Cardiac muscle cell (in vitro differentiated cells and primary cell): ENCODE data around the gene SLC17A2. TPM values are rescaled to one million over a fixed set of nuclear protein-coding genes. Genes with fewer than 3 reads are reported as not detected.

ENCODE experiments used
- DNase-seq, 2 donors: peaks; one replicate each; pipeline versions ENCODE4 v3.0.0 to v3.0.0-alpha.2; 2010 to 2017; ENCODE audit warnings: low read depth in 1 of 2, low spot score in 1 of 2
- H3K27ac ChIP-seq: fragments of 200-600 bp; sonication (generic); 2 replicates; pipeline ENCODE4 v1.5.1; 2016
- H3K27me3 ChIP-seq: fragments of 200-600 bp; sonication (generic); 2 replicates; pipeline ENCODE4 v1.6.0; 2016; ENCODE audit warnings: control low read depth
- H3K36me3 ChIP-seq: fragments of 200-600 bp; sonication (generic); 2 replicates; pipeline ENCODE4 v1.5.1; 2016; ENCODE audit warnings: control low read depth
- H3K4me1 ChIP-seq: fragments of 200-600 bp; sonication (generic); 2 replicates; pipeline ENCODE4 v1.8.1; 2017; ENCODE audit warnings: low read depth, mild to moderate bottlenecking, mixed run types
- H3K4me3 ChIP-seq: fragments of 200-600 bp; sonication (generic); 2 replicates; pipeline ENCODE4 v1.5.1; 2016; ENCODE audit warnings: mild to moderate bottlenecking
- H3K9me3 ChIP-seq: fragments of 200-600 bp; sonication (generic); 2 replicates; pipeline ENCODE4 v1.5.1; 2017; ENCODE audit warnings: low read depth, mild to moderate bottlenecking, control low read depth
- polyA plus RNA-seq: library from polyadenylated mRNA; unstranded; fragments of >200 nt; fragmentation: Nextera tagmentation; extraction: Ambion mirVana; gene quantifications from 2 replicates; pipeline ENCODE4 v1.2.1, GENCODE V29; 2016
- total RNA-seq: library from RNA; depleted of rRNA; stranded (reverse); fragments of >200 nt; gene quantifications from 2 replicates; pipeline ENCODE4 v1.2.3, GENCODE V29; 2016
- TF ChIP-seq, protein P1 (sequence below): IDR thresholded peaks from 2 replicates; pipeline ENCODE4 v1.5.1; 2012; ENCODE audit warnings: low read depth, mild to moderate bottlenecking, low read length

Gene SLC17A2
- total and polyA plus RNA-seq, 2 experiments from 2014 or later: not detected

DNA sequence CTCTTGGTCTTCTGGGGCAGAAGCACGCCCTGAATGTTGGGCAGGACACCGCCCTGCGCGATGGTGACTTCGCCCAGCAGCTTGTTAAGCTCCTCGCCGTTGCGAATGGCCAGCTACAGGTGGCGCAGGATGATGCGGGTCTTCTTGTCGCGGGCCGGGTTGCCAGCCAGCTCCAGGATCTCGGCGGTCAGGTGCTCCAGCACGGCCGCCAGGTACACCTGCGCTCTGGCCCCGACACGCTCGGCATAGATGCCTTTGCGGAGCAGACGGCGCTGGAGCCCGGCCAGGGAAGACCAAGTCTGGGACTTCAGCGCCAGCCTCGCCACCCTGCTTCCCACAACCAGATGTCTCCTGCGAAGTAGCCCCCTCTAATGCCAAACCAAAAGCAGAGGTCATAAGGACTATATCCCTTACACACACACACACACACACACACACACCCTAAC, 48.4 kb downstream of the SLC17A2 start:
- Histone ChIP-seq H3K27me3 (peaks cover 32% of the 10 kb centered on the region), H3K9me3 (no peaks in the 10 kb centered on the region), H3K4me3 (no peak overlapping the region), H3K36me3 (no peaks in the 10 kb centered on the region), H3K27ac (no peak overlapping the region), H3K4me1 (no peaks in the 10 kb centered on the region)
- TF ChIP-seq, protein P1, sequence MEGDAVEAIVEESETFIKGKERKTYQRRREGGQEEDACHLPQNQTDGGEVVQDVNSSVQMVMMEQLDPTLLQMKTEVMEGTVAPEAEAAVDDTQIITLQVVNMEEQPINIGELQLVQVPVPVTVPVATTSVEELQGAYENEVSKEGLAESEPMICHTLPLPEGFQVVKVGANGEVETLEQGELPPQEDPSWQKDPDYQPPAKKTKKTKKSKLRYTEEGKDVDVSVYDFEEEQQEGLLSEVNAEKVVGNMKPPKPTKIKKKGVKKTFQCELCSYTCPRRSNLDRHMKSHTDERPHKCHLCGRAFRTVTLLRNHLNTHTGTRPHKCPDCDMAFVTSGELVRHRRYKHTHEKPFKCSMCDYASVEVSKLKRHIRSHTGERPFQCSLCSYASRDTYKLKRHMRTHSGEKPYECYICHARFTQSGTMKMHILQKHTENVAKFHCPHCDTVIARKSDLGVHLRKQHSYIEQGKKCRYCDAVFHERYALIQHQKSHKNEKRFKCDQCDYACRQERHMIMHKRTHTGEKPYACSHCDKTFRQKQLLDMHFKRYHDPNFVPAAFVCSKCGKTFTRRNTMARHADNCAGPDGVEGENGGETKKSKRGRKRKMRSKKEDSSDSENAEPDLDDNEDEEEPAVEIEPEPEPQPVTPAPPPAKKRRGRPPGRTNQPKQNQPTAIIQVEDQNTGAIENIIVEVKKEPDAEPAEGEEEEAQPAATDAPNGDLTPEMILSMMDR: no peak
- DNase-seq: peak; percentile 19 to 30

DNA sequence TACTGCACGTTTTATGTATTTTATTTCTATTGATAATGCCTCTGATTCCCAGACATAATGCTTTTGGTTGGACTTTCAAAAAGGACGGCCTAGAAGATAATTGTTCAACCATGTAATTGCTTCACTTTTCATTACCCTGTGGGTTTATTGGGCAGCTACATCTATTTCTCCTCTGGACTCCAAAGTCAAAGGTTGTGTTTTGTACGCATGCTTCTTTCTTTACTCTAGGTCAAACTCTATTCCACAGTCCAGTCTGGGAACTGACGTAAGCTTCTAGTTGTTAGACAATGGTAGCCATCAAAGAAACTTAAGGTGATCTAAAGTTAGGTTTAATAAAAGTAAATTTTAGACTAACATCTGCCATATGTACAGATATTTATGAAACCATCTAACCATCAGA, 49.9 kb downstream of the SLC17A2 start:
- no peaks in the 10 kb centered on the region for H3K9me3 ChIP-seq
- no peak for DNase-seq
- no peaks in the 10 kb centered on the region for H3K36me3 ChIP-seq
- H3K4me3 ChIP-seq: no peak overlapping the region
- no peaks in the 10 kb centered on the region for H3K4me1 ChIP-seq
- H3K27ac ChIP-seq: no peak overlapping the region
- TF ChIP-seq, protein P1: no peak
- H3K27me3 ChIP-seq: peaks cover 34% of the 10 kb centered on the region

DNA sequence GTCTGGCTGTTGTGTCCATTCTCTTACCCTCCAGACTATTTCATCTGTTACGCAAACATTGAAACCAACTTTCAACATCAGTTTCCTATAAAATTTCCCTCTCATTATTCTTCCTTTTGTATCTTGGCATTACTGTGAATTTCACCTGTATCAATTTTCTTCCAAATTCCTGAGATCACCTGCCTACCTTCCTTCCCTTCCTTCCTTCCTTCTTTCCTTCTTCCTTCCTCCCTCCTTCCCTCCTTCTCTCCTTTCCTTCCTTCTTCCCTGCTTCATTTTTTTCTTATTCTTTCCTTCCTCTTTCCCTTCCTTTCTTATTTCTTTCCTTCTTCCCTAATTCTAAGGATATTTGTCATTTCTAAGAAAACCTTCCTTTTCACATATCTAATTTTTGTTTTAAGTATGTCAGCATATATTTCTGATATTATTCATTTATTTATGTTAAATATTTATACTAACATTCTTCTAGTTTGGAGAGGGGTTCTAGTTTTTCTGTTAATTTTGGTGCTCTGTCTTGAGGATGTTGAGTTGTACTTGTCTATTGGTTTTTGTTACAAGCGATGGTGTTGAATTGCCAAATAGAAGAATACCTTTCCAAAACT, 51.7 kb downstream of the SLC17A2 start:
- H3K4me1 ChIP-seq: no peaks in the 10 kb centered on the region
- no peak for DNase-seq
- TF ChIP-seq, protein P1: no peak
- H3K4me3 ChIP-seq: no peak overlapping the region
- peaks cover 41% of the 10 kb centered on the region for H3K27me3 ChIP-seq
- H3K27ac ChIP-seq: no peak overlapping the region
- no peaks in the 10 kb centered on the region for H3K9me3 ChIP-seq
- H3K36me3 ChIP-seq: no peaks in the 10 kb centered on the region

DNA sequence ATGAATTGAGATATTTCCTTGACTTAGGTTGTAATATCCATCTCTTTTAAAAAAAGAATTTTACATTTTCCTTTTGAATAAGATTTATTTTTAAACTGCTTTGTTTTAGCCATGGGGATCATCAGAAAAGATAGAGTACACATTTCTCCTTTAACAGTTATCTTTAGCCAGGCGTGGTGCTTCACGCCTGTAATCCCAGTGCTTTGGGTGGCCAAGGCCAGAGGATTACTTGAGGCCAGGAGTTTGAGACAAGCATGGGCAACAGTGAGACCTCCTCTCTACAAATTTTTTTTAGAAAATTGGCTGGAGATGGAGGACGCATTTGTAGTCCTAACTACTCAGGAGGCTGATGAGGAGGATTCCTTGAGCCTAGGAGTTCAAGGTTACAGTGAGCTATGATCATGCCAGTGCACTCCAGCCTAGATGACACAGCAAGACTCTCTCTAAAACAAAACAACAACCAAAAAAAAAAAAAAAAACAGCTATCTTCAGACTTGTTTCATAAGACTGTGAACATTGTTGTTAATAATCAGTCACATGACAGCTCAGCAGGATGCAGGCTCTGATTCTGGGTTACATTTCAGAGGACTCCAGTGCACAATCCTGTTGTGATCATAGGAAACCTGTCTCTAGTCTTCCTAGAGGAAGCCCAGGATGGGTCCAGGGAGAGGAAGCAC, 54.4 kb downstream of the SLC17A2 start:
- Histone ChIP-seq H3K27ac (no peak overlapping the region), H3K4me3 (no peak overlapping the region), H3K27me3 (peaks cover 32% of the 10 kb centered on the region), H3K4me1 (no peaks in the 10 kb centered on the region), H3K36me3 (no peaks in the 10 kb centered on the region), H3K9me3 (no peaks in the 10 kb centered on the region)
- DNase-seq: no peak
- TF ChIP-seq, protein P1: no peak

DNA sequence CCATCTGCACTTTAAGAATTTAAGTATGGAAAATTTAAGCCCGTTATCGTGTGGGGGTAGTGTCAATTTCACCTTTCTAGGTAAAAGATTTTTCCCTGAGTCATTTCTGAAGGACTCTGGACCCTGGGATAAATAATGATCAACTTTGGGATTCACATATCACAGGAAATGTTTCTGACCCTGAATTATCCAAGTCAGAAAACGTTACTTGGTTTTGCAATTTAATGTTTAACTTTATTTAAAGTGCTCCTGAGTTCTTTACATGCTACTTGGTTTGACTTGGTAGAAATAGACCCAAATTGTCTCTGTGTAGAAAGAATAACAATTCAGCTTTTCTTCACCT, 55.0 kb downstream of the SLC17A2 start:
- Histone ChIP-seq H3K9me3 (no peaks in the 10 kb centered on the region), H3K4me1 (no peaks in the 10 kb centered on the region), H3K36me3 (no peaks in the 10 kb centered on the region), H3K27me3 (peaks cover 32% of the 10 kb centered on the region), H3K27ac (no peak overlapping the region), H3K4me3 (no peak overlapping the region)
- TF ChIP-seq, protein P1: no peak
- no peak for DNase-seq
